ENCODE measurements around the gene CRACDL. TPM values are rescaled to one million over a fixed set of nuclear protein-coding genes. Genes with fewer than 3 reads are reported as not detected.

CRACDL gene
- total and polyA plus RNA-seq, 2 of the 13 experiments (the other 11 are each of a cell fraction or from before 2014, with no cell fraction given), result 0.15 to 0.26 TPM

DNA sequence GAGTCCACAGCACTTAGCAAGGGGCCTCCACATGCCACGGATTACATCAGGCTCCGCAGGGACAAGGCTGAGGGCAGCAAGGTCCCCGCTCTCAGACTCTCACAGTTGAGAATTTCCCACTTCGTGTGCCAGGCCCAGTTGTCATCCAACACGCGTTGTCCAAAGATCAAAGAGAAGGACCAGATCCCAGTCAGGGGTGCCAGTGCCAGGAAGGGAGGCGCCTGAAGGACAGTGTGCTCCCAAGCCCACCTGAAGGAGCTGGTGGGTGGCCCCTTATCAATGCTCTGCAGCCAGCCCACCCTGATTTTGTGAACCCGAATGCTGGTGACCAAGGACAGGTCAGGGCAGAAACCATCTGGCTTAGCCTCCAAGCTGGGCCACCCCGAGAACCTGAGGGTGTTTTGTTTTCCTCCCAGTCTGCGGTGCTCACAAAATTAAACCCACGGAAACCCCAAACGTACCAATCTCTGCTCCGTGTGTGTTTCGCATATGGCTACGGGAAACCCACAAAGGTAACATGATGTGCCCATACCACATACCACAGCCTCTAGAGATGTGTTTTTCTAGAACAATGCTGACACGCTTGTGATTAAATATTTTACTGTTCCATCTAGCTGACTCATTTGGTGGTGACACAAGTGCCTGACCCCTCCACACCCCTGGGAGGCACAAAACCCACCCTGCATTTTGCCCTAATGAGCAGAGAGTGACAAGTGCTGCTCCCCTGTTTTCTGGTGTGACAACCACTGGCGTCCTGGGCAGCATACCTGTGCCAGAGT, 24.5 kb downstream of the CRACDL start (continued):
- TF ChIP-seq, protein P1, sequence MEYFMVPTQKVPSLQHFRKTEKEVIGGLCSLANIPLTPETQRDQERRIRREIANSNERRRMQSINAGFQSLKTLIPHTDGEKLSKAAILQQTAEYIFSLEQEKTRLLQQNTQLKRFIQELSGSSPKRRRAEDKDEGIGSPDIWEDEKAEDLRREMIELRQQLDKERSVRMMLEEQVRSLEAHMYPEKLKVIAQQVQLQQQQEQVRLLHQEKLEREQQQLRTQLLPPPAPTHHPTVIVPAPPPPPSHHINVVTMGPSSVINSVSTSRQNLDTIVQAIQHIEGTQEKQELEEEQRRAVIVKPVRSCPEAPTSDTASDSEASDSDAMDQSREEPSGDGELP (IDR thresholded peaks at IDR 0.05; ENCODE audit: borderline replicate concordance, low read depth), result 0 out of 2 replicates have a peak, but pooled peaks have one; percentile 33
- TF ChIP-seq MAZ (IDR thresholded peaks at IDR 0.05; ENCODE audit: borderline replicate concordance, low read depth, low read length), result no peak
- no peak for TF ChIP-seq MAZ (CRISPR knock-in tag; IDR thresholded peaks at IDR 0.05; ENCODE audit: low read depth)
- TF ChIP-seq ZNF18 (CRISPR knock-in tag; IDR thresholded peaks at IDR 0.05; ENCODE audit: insufficient replicate concordance), result no peak
- no peak for TF ChIP-seq NFE2L2 (IDR thresholded peaks at IDR 0.05; ENCODE audit: low read length)
- no peak for TF ChIP-seq HMG20B (CRISPR knock-in tag; conservative IDR thresholded peaks at IDR 0.05)
- no peak for TF ChIP-seq KAT7 (CRISPR knock-in tag; IDR thresholded peaks at IDR 0.05; ENCODE audit: borderline replicate concordance)
- TF ChIP-seq, protein P2, sequence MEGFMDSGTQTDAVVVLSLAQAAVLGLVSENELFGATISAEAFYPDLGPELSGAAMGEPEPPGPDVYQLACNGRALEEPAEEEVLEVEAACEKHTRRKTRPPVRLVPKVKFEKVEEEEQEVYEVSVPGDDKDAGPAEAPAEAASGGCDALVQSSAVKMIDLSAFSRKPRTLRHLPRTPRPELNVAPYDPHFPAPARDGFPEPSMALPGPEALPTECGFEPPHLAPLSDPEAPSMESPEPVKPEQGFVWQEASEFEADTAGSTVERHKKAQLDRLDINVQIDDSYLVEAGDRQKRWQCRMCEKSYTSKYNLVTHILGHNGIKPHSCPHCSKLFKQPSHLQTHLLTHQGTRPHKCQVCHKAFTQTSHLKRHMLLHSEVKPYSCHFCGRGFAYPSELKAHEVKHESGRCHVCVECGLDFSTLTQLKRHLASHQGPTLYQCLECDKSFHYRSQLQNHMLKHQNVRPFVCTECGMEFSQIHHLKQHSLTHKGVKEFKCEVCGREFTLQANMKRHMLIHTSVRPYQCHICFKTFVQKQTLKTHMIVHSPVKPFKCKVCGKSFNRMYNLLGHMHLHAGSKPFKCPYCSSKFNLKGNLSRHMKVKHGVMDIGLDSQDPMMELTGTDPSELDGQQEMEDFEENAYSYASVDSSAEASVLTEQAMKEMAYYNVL (CRISPR knock-in tag; IDR thresholded peaks at IDR 0.05; ENCODE audit: borderline replicate concordance), result no peak
- TF ChIP-seq GPBP1L1 (CRISPR knock-in tag; IDR thresholded peaks at IDR 0.05), result no peak
- TF ChIP-seq NFIC (IDR thresholded peaks at IDR 0.05; ENCODE audit: low read length), result no peak
- no peak for TF ChIP-seq HOXA9 (CRISPR knock-in tag; IDR thresholded peaks at IDR 0.05; ENCODE audit: borderline replicate concordance)
- no peak for TF ChIP-seq ZFP90 (CRISPR knock-in tag; IDR thresholded peaks at IDR 0.05; ENCODE audit: borderline replicate concordance)
- TF ChIP-seq CREB1 (IDR thresholded peaks at IDR 0.05), result no peak
- no peak for TF ChIP-seq CREB1 (CRISPR knock-in tag; IDR thresholded peaks at IDR 0.05)
- no peak for TF ChIP-seq SP5 (CRISPR knock-in tag; IDR thresholded peaks at IDR 0.05; ENCODE audit: borderline replicate concordance, low read depth)
- TF ChIP-seq ZNF143 (CRISPR knock-in tag; IDR thresholded peaks at IDR 0.05), result no peak
- peak; percentile 81 for TF ChIP-seq HDAC1 (CRISPR knock-in tag; IDR thresholded peaks at IDR 0.05)
- TF ChIP-seq ZNF34 (CRISPR knock-in tag; IDR thresholded peaks at IDR 0.05; ENCODE audit: borderline replicate concordance), result no peak
- no peak for TF ChIP-seq SRY (CRISPR knock-in tag; IDR thresholded peaks at IDR 0.05)
- TF ChIP-seq, protein P3, sequence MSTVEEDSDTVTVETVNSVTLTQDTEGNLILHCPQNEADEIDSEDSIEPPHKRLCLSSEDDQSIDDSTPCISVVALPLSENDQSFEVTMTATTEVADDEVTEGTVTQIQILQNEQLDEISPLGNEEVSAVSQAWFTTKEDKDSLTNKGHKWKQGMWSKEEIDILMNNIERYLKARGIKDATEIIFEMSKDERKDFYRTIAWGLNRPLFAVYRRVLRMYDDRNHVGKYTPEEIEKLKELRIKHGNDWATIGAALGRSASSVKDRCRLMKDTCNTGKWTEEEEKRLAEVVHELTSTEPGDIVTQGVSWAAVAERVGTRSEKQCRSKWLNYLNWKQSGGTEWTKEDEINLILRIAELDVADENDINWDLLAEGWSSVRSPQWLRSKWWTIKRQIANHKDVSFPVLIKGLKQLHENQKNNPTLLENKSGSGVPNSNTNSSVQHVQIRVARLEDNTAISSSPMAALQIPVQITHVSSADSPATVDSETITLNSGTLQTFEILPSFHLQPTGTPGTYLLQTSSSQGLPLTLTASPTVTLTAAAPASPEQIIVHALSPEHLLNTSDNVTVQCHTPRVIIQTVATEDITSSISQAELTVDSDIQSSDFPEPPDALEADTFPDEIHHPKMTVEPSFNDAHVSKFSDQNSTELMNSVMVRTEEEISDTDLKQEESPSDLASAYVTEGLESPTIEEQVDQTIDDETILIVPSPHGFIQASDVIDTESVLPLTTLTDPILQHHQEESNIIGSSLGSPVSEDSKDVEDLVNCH (CRISPR knock-in tag; IDR thresholded peaks at IDR 0.05), result no peak
- no peak for TF ChIP-seq ZNF350 (CRISPR knock-in tag; IDR thresholded peaks at IDR 0.05; ENCODE audit: borderline replicate concordance, low read depth)
- TF ChIP-seq ZNF234 (CRISPR knock-in tag; conservative IDR thresholded peaks at IDR 0.05), result no peak
